HuH-7 (cell line): ENCODE measurements around the gene SYTL3.
A peak's percentile ranks its signal among the peaks of the same experiment; 100 is the strongest.
"Not testable (repeated sequence)": the region's sequence is repeated elsewhere in the genome, so short reads cannot be mapped to it uniquely, and the experiment has no call there.

Experiments
- DNase-seq: peaks from one replicate; pipeline ENCODE4 v3.0.0; 2011; ENCODE audit warnings: low spot score

The SYTL3 gene

DNA sequence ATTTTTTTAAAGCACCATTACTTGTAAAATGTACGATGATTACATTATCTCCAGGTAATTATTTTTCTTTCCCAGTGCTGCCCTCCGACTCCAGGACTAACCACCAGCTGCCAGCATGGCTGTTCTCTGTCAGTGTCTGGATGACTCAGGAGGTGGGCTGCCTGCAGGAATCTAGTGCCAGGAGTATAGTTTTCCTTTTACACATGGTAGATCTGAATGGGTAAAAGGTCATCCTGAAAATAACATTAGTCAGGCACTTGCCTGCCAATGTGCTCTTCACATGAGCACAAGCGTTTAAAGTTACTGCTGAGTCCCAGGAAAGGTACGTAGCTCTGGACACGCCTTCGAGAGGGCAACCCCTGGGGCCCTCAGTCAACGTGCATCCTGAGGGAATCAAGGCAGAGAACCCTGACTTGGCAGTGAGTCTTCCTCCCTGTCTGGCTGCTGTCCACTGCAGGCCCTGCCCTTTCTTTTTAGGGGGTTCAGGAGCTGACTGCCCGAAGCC, 7.7 kb upstream of the SYTL3 start:
- DNase-seq = no peak

DNA sequence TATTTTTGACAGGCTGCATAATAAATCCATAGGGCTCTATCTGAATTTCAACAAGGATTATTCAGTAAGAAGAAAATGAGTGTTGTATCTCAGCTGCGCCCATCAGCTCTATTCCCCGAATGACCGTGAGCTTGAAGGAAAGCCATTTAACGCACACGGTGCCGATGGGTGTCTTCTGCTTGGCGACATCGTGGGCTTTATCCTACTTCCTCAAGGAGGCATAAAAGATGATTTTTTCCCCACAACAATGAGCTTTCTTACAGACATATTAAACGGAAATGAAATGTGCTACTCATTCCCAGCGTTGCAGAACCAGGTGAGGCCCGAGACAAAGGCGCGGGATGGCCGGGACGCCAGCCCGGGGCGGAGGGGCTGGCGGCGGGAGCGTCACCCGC, 6.0 kb upstream of the SYTL3 start:
- DNase-seq = no peak

GRCh38 chr6:158644231-158645063, 5.4 kb upstream of the SYTL3 start, which contains the start of gene DYNLT1:
TSS of gene DYNLT1 (minus strand) at chr6:158644743. CDS start at chr6:158644708, 35 bp downstream.
- peak; percentile 99 for DNase-seq

- no peak for DNase-seq
Observed at GRCh38 chr6:158645064-158646022, 4.5 kb upstream of the SYTL3 start.

GRCh38 chr6:158646023-158646910, 3.6 kb upstream of the SYTL3 start:
- DNase-seq = no peak

GRCh38 chr6:158647501-158647900, 2.4 kb upstream of the SYTL3 start:
- no peak for DNase-seq

DNA sequence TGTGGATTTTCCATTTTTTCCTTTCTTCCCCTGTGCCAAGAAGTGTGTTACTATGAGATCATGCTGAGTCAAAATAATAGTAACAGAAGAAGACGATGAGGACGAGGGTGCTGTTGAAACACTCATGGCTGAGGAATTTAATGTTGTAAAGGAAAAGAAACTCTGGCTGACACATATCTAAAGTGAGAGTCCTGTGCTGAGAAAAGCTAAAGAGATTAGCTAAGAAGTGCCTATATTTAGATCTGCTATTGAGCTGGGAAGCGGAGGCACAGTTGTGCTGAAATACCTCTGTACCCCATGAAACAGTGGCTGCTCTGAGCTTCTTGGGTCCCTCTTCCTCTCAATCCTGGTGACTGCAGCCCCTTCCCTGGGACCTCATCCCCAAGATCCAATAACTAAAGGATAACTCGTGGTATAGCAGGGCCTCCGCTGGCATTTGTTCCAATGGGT, 1.1 kb upstream of the SYTL3 start:
- no peak for DNase-seq

DNA sequence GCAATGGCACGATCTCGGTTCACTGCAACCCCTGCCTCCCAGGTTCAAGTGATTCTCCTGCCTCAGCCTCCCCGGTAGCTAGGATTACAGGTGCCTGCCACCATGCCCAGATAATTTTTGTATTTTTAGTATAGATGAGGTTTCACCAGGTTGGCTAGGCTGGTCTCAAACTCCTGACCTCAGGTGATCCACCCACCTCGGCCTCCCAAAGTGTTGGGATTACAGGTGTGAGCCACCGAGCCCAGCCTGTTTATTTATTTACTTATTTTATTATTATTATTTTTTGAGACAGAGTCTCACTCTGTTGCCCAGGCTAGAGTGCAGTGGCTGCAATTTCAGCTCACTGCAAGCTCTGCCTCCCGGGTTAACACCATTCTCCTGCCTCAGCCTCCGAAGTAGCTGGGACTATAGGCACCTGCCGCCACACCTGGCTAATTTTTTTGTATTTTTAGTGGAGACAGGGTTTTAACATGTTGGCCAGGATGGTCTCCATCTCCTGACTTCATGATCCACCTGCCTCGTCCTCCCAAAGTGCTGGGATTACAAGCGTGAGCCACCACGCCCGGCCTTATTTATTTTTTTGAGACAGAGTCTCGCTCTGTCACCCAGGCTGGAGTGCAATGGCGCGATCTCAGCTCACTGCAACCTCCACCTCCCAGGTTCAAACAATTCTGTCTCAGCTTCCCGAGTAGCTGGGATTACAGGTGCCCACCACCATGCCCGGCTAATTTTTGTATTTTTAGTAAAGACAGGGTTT, 2.3 kb downstream of the SYTL3 start:
- DNase-seq = not testable (repeated sequence)

GRCh38 chr6:158653577-158654354, 3.9 kb downstream of the SYTL3 start:
- no peak for DNase-seq

DNA sequence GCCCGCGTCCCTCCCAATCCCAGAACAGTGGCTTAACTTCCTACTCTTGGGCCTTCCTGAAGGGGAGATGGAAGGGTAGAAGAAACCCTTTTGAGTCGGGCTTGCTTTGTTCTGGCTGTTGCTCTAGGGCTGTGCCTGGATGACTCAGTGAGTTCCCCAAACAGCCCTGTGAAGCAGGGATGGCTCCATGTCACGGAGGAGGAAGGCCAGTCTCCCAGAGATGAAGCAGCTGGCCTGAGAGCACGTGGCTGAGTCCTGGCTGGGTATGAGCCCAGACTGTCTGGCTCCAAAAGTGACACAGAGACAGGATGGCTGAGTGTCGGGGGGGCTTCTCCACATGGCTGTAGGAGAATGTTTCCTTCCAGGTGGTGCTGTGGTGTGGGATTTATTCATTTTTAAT, 4.6 kb downstream of the SYTL3 start:
- no peak for DNase-seq

GRCh38 chr6:158654960-158655489, 5.2 kb downstream of the SYTL3 start:
- DNase-seq = no peak

GRCh38 chr6:158655569-158656450, 6.0 kb downstream of the SYTL3 start:
- no peak for DNase-seq

- DNase-seq = not testable (repeated sequence)
Observed at GRCh38 chr6:158656986-158657385, 7.1 kb downstream of the SYTL3 start.

DNA sequence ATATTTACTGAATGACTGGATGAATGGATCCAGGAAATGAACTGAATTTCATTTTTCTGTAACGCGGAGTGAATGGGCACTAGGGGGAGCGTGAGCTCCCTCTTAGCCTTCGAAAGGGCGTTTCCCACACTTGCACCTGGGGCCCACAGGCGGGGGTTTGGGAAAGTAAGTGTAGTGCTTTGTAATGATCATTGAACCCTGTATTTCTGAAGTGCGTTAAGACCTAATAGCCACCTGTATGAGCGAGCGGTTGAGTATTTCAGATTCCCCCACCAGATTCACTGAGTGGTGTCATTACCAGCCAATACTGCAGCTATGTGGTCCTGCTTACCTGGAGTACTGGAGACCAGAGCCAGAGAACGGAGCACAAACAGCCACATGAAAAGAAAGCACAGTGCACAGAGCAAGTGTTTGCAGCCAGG, 10.5 kb downstream of the SYTL3 start:
- DNase-seq = peak; percentile 73

DNA sequence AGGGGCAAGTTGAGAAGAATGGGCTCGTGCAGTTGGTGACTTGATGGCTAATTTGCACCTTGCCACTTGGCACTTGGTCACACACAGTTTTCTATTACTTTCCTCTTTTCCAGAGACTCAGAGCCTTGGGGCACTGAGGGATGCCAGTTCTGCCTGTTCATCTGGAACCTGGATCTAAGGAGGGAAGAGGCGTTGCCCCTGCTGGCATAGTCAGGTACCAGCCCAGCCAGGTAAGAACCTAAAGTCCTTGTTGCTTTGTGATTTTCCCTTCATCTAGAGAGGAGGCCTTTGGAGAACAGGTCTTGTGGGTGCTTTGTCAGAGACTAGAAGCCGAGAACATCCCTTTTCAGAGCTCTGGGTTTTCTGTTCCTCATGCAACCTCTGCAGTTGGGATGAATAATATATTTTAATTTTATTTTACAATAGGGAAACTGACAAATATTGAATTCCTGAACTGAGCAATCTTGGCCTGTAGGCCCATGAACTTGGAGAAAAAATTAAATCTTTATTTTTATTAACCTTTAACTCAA, 11.4 kb downstream of the SYTL3 start:
- DNase-seq = no peak

- no peak for DNase-seq
Observed at GRCh38 chr6:158662607-158662953, 12.7 kb downstream of the SYTL3 start.

DNA sequence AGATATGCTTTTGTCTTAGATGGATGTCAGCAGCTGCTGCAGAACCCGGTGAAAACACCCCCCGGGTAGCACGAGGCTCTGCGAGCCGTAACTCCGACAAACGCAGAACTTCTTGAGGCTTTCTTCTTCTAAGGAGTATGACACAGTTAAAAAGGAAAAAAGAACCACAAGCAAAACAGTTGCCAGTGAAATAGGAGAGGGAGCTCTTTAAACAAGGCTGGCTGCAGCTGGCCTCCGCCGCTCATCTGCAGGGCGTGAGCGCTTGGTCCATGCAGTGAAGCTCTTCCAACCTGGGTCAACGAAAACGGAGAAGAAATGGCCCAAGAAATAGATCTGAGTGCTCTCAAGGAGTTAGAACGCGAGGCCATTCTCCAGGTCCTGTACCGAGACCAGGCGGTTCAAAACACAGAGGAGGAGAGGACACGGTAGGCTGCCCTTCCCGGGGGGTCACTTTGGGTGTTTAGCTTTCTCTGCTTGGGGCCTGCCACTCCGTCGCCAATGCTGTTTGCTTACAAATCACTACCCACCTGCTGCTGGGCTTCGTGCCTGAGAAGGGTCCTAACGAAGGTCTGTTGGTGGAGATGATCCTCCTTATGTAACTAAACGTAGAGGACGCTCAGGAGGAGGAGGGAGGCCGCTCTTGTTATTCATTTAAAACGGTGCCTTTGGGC, 13.2 kb downstream of the SYTL3 start:
- no peak for DNase-seq

DNA sequence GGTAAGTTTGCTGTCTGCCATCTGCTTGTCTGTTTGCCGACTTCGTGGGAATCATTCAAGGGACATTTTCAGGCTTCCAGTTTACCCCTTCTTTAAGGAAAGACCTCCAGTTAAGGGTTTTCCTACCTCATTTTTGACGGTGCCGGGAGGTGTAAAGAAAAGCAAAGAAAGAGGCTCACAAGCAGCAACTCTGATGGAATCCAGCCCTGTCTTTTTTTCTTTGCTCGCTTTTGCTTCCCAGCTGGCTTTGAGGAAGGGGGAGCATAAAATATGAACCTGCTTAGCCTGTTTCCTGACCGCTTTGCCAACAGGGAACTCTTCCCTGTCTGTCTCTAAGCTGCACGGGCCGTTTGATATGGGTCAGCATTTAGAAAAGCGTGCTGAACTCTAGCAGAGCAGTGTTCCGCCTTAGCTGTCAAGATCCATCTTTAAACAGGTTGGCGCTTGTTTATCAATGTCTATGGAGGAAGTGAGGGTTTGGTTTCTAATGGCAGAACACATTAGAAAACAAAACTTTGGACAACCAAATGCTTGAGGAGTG, 13.8 kb downstream of the SYTL3 start:
- DNase-seq = no peak
